HK-2 (cell line): ENCODE measurements around the gene COG2.
"Not testable (repeated sequence)": the region's sequence is repeated elsewhere in the genome, so short reads cannot be mapped to it uniquely, and the experiment has no call there.

Source experiments
- DNase-seq: peaks from one replicate; pipeline ENCODE4 v3.0.0-alpha.2; 2018; ENCODE audit not compliant: unreplicated experiment

COG2 gene, protein sequence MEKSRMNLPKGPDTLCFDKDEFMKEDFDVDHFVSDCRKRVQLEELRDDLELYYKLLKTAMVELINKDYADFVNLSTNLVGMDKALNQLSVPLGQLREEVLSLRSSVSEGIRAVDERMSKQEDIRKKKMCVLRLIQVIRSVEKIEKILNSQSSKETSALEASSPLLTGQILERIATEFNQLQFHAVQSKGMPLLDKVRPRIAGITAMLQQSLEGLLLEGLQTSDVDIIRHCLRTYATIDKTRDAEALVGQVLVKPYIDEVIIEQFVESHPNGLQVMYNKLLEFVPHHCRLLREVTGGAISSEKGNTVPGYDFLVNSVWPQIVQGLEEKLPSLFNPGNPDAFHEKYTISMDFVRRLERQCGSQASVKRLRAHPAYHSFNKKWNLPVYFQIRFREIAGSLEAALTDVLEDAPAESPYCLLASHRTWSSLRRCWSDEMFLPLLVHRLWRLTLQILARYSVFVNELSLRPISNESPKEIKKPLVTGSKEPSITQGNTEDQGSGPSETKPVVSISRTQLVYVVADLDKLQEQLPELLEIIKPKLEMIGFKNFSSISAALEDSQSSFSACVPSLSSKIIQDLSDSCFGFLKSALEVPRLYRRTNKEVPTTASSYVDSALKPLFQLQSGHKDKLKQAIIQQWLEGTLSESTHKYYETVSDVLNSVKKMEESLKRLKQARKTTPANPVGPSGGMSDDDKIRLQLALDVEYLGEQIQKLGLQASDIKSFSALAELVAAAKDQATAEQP

GRCh38 chr1:230642263-230642959 is at the start of gene COG2:
Gene COG2 (plus strand): TSS chr1:230642481. CDS start chr1:230642607, 126 bp downstream.
- peak; percentile 98 for DNase-seq

DNA sequence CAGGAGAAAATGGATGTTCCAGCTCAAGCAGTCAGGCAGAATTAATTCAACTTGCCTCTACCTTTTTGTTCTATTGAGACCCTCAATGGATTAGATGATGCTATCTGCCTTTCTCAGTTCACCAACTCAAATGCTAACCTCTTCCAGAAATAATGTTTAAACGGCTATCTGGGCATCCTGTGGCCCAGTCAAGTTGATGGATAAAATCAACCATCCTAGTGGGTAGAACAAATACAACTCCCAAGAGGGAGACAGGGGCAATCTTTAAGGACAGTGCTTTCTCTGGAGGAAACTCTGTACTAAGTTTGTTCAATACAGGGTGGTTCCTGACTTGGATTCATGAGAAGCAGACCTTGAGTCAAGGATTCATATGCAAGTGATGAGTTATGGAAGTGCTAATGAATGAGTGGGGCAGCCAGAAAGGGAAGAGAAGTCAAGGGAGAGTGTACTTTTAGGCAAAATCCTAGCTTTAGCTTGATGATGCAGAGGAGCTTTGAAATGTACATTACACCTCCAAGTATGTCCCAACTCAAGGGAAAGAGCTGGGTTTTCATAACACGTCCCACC is 49.4 kb upstream of the COG2 start:
- no peak for DNase-seq

- no peak for DNase-seq
Measured at GRCh38 chr1:230594214-230594773, 48.0 kb upstream of the COG2 start.

DNA sequence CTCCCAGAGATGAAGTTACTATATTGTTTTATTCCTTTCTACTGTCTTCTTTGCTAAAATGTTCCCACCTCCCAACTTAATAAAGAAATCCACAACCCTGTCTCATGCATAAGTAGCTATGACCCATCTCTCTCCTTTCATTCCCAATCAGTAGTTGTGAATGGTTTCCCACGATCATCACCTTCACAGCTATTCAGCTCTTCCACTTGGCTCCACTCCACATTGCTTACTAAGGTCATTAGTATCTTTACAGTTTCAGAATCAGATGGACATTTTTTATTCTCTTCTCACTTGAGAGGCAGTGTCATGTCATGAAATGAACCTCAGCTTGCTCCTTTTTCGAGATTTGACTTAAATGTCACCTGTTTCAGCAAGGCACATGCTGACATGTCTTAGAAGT is 47.1 kb upstream of the COG2 start:
- no peak for DNase-seq

DNA sequence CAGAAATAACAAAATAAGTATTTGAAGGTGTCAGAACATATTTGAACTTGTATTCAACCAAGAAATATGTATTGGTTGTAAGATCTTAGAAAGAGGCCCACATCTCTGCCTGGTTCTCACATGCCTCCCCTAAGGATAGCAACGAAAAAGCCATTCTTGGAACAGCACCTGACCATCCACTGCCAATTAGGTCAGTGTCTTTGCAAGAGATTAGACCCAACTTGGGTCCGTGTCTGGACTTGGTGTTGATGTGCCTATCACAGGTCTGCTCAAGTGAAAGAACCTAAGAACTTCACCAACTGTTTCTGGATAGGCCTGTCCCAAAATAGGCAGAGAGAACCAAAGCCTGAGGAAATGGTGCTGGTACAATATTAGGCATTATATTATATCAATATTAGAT is 46.0 kb upstream of the COG2 start:
- no peak for DNase-seq

DNA sequence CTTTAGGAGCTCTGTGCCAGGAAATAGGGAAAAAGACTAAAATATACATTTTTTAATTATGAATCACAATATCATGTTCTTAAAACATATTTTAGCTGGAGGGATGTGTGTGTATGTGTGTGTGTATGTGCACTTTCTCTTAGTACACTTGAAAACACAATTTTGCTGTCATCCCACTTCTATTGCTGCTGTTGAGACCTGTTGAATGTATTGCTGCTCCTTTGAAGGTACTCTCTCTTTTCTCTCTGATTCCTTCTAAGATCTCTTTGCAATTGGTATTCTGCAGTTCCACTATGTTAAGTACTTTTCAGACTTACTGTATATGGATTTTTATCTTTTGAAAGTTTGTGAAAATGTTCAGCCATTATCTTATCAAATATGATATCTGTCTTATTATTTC is 43.5 kb upstream of the COG2 start:
- DNase-seq: no peak

GRCh38 chr1:230599926-230600656 is 42.2 kb upstream of the COG2 start:
- no peak for DNase-seq

DNA sequence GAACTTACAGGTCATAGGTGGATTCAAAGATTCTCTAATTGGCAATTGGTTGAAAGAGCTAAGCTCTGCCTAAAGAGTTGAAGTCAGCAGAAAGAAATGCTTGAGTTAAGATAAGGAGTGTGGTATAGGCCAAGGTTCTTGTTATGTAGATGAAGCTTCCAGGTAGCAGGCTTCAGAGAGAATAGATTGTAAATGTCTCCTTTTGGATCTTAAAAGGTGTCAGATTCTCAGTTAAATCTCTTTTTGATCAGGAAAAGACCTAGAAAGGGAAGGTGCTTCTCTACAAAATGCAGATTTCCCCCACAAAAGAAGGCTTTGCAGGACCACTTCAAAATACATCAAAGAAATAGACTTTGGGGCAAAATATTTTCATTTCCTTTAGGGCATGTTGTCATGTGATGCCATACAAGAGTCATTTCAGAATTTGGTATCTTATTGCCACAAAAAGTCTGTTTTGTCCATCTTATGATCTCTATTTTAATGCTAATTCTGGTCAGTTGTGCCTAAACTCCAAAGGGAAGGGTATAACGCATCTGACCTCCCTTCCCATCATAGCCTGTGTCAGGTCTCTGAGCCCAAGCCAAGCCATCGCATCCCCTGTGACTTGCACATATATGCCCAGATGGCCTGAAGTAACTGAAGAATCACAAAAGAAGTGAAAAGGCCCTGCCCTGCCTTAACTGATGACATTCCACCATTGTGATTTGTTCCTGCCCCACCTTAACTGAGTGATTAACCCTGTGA is 41.5 kb upstream of the COG2 start:
- not testable (repeated sequence) for DNase-seq

DNA sequence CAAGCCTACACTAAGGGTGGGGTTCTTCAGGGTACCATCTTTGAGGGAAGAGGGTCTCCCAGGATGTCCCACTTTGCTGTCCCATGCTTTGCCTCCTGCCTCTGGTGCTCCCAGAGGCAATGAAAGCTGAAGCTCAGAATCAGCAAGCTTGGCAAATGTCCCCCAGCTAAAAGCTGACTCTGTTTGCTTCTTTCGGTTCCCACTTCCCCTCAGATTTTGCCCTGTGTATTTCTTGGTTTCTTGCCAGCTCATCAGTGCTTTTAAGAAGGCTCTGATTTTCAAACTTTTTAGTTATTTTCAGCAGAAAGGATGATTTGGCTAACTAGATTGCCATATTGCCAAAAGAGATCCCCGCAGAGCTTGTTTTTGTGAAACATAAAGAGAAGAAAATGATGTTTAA is 33.1 kb upstream of the COG2 start:
- DNase-seq: no peak

GRCh38 chr1:230610589-230610988 is 31.7 kb upstream of the COG2 start:
- DNase-seq: no peak

DNA sequence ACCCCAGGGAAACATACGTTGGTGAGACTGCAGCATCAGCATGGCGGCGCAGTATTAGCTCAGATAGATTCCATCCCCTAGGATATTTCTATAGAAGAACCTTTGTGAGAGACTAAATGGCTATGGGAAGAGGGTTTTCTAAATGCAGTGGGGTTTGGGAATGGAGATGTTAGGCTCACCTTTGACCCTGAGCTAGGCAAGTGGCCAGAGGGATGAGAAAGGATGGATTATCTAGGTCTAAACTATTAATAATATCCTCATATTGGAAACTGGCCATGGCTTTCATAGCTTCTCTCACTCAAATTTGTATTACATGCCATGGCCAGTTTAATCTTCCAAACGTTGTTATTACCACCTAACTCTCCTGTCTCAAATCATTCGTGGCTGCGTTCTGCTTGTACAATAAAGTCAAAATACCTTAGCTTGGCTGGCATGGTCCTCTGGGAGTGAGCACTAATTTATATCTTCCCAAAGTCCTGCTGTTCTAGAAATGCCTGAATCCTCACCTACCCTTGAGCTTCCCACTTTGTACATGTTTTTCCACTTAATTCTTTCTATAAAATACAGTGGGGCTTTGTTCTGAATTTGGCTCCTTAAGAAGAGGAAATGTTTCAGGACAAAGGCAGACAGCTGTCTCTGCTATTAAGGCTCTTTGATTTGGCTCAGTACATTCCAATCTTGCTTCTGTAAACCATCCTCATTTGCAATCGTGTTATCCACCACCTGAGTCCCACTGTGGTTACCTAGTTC is 31.0 kb upstream of the COG2 start:
- DNase-seq: no peak

DNA sequence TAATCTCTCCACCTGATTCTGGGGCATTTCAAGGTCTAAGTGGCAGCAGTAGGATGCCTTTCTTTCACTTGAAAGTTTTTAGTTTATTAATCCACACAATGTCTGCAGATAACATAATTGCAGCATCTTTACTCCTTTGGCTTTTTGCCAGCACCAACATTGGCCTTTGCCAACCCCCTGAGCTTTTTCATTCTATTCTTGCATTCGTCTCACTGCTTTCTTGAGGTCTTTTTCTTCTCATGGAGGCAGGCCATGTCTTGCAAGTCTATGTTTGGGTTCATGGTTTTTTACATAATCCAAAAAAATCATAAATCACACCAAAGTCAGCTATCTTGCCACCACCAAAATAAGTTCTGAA is 30.4 kb upstream of the COG2 start:
- DNase-seq: no peak

DNA sequence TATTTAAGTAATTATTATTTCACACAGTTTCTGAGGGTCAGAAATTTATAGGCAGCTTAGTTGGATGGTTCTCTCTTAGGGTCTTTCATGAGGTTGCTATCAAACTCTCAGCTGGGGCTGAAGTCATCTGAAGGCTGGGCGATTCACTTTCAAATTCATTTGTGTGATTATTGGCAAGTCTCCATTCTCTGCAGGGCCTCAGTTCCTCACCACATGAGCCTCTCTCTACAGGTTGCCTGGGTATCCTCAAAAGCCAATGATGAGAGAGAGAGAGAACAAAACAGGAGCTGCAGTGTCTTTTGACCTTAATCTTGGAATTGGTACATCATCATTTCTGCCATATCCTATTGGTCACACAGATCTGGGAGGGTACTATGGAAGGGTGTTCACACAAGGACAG is 29.6 kb upstream of the COG2 start:
- DNase-seq: no peak

DNA sequence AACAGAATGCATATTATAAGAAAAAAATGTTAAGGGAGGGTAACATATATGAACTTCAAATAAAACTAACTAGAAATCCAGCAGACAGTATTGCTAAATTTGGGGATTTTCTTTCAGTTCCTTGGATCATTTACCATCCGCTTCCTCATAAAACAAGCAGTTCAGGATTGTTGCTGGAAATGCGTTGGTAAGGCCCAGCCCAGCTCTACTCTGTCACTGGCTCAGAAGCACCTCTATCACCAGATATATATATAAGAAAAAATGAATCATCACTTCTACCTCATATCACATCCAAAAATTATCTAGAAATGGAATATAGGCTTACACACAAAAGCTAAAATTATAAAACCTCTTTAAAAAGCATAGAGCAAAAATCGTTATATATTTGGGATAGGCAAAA is 28.2 kb upstream of the COG2 start:
- DNase-seq: no peak

GRCh38 chr1:230618537-230618936 is 23.7 kb upstream of the COG2 start:
- no peak for DNase-seq

DNA sequence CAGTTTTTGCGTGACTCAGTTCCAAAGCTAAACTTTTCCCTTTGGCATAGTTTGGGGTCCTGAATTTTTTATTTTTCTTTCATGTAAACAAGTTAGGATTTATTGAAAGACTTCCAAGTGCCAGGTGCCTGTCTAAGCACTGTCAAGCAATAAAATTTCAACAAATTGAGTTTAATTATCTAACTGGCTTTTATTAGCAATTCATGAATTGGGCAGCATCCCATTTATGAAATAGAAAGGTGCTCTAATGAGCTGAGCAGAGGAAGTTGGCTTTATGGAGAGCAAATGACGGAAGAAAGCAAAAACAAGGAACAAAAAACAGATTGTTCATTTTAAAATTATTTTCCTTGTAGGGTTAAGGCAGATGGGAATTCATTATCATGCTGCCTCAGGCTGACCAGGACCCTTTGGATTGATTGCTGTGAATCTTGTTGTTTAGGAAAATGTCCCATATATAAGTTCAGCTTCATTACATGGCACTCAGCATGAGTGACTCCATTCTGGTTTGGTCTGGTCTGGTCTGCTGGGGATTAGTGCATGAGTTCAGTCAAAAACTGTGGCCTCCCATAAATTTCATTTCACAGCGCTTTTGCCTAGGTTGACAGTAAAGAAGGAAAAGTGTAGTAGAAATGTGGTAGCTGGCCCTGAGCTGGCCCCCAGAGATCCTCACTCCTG is 21.5 kb upstream of the COG2 start:
- DNase-seq: no peak

- DNase-seq: no peak
Measured at GRCh38 chr1:230621324-230622030, 20.8 kb upstream of the COG2 start.

- DNase-seq: no peak
Measured at GRCh38 chr1:230622151-230622550, 20.1 kb upstream of the COG2 start.
